Testis (tissue), 3 donors: ENCODE measurements around the gene FARP1. TPM values are rescaled to one million over a fixed set of nuclear protein-coding genes. Genes with fewer than 3 reads are reported as not detected.

Source experiments
- DNase-seq: peaks from one replicate; pipeline ENCODE4 v3.0.0-alpha.2; 2019
- H3K27ac ChIP-seq, 2 donors: fragments of 200-600 bp; sonication (generic); one replicate each; pipeline ENCODE4 v1.5.1; 2019
- H3K27me3 ChIP-seq: fragments of 200-600 bp; sonication (generic); one replicate; pipeline ENCODE4 v1.5.1; 2019
- H3K36me3 ChIP-seq: fragments of 200-600 bp; sonication (generic); one replicate; pipeline ENCODE4 v1.5.1; 2017; ENCODE audit warnings: low read depth; ENCODE audit errors: missing control alignments
- H3K4me1 ChIP-seq: fragments of 200-600 bp; sonication (generic); one replicate; pipeline ENCODE4 v1.5.1; 2019
- H3K4me3 ChIP-seq, 2 donors: fragments of 200-600 bp; sonication (generic); one replicate each; pipeline ENCODE4 v1.5.1; 2017 to 2019
- H3K9me3 ChIP-seq: fragments of 200-600 bp; sonication (generic); one replicate; pipeline ENCODE4 v1.5.1; 2017
- POLR2A ChIP-seq: fragments of 450-650 bp; IDR thresholded peaks from one replicate; pipeline ENCODE4 v1.6.1; 2017; ENCODE audit warnings: antibody characterized with exemption, mild to moderate bottlenecking, moderate library complexity
- WGBS, 2 donors: methylation state at CpG; one replicate each; pipeline ENCODE4 v1.1.5; 2018; 5-methylcytosine and 5-hydroxymethylcytosine counted together
- intact Hi-C: fragments of 100-400 bp; cut with DNase I; formaldehyde crosslinking; loops from one replicate; pipeline ENCODE4 v1.15.1; 2023; ENCODE audit warnings: low total_unique reads
- polyA plus RNA-seq: library from polyadenylated mRNA; stranded (reverse); fragments of 350-450 nt; fragmentation: Illumina TruSeq; extraction: RNeasy Lipid Tissue Mini Kit (QIAGEN cat#74804); gene quantifications from one replicate; pipeline ENCODE4 v1.2.3, GENCODE V29; 2014; ENCODE audit warnings: low read depth, low replicate concordance; ENCODE audit not compliant: insufficient read depth
- total RNA-seq, 2 donors: library from RNA; depleted of rRNA; stranded (reverse); fragments of >200 nt; gene quantifications; one replicate each; pipeline ENCODE4 v1.2.3, GENCODE V29; 2016
- TF ChIP-seq, protein P1 (sequence below), 3 experiments: fragments of 450-650 bp in 2 of 3; fragments of 200-600 bp in 1 of 3; sonication (generic) in 1 of 3; IDR thresholded peaks; one replicate each; pipeline ENCODE4 v1.5.1; 2016 to 2019; ENCODE audit warnings: antibody characterized with exemption in 3 of 3, mild to moderate bottlenecking in 2 of 3, moderate library complexity in 1 of 3

Gene FARP1
- total and polyA plus RNA-seq, 3 donors from 2014 or later = 54.0 to 130 (median 69.1) TPM

DNA sequence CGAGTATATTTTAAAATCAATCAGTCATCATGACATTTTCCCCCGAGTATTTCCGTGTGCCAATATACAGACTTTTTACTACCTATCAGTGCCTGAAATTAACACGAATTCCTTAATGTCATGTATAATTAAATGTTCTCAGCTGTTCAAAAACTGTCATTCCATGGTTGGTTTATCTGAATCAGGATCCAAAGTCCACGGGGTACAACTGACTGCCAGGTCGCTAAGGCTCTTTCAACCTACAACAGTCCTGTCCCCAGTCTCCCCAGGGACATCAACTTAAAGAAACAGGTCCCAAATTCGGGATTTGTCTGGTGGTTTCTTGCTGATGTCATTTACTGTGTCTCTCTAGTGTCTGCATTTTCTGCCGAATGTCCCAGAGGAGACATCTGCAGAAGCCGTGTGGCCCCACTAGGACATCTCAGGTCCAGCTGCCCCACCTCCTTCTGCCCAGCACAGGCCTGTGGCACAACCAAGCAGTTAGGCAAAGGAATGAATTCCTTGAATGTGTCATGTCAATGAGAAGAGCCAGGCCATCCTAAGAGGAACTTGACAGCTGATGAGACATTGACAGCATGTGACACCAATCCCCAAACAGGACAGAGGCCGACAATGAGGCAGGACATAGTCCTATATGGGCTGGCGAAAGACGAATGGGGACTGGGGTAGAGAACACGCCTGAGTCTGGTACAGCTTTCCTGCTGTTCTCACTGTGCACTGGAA lies 324.5 kb downstream of the FARP1 start:
- WGBS, 2 donors = 87% methylated on average over 12 to 13 of the region's 13 CpGs
- H3K4me3 ChIP-seq = no peak overlapping the region
- H3K4me1 ChIP-seq = peaks cover 9% of the 10 kb centered on the region
- TF ChIP-seq, protein P1, sequence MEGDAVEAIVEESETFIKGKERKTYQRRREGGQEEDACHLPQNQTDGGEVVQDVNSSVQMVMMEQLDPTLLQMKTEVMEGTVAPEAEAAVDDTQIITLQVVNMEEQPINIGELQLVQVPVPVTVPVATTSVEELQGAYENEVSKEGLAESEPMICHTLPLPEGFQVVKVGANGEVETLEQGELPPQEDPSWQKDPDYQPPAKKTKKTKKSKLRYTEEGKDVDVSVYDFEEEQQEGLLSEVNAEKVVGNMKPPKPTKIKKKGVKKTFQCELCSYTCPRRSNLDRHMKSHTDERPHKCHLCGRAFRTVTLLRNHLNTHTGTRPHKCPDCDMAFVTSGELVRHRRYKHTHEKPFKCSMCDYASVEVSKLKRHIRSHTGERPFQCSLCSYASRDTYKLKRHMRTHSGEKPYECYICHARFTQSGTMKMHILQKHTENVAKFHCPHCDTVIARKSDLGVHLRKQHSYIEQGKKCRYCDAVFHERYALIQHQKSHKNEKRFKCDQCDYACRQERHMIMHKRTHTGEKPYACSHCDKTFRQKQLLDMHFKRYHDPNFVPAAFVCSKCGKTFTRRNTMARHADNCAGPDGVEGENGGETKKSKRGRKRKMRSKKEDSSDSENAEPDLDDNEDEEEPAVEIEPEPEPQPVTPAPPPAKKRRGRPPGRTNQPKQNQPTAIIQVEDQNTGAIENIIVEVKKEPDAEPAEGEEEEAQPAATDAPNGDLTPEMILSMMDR (IDR thresholded peaks at IDR 0.05) = no peak
- TF ChIP-seq POLR2A = no peak
- H3K9me3 ChIP-seq = no peaks in the 10 kb centered on the region
- DNase-seq = no peak
- H3K36me3 ChIP-seq = no peaks in the 10 kb centered on the region
- no peak overlapping the region for H3K27ac ChIP-seq
- no peaks in the 10 kb centered on the region for H3K27me3 ChIP-seq
- intact Hi-C loops = no loop called here

DNA sequence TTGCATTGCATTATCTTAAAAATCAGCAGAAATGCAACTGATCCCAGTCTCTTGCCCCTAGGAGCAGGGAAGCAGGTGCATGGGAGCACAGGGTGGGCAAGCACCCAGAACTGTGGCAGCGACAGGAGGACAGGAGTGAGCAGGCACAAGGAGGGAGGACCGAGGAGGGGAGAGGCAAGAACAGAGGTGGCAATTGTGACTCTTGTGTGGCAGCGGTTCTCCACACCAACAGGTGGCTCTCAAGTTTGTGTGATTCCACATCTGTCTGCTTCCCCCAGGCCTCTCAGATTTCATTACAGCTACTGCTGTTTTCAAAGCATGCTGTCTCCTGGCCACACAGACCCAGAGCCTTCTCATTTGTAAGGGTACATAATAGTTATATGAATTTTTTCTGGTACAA lies 325.5 kb downstream of the FARP1 start:
- Histone ChIP-seq H3K36me3 (no peaks in the 10 kb centered on the region), H3K27me3 (no peaks in the 10 kb centered on the region), H3K4me1 (peaks cover 4% of the 10 kb centered on the region), H3K9me3 (no peaks in the 10 kb centered on the region), H3K27ac (no peak overlapping the region), H3K4me3 (no peak overlapping the region)
- 71 to 92% methylated on average over 3 of the region's 3 CpGs for WGBS, 2 donors
- intact Hi-C loops = no loop called here
- no peak for DNase-seq
- no peak for TF ChIP-seq POLR2A
- TF ChIP-seq, protein P1 (IDR thresholded peaks at IDR 0.05) = no peak

DNA sequence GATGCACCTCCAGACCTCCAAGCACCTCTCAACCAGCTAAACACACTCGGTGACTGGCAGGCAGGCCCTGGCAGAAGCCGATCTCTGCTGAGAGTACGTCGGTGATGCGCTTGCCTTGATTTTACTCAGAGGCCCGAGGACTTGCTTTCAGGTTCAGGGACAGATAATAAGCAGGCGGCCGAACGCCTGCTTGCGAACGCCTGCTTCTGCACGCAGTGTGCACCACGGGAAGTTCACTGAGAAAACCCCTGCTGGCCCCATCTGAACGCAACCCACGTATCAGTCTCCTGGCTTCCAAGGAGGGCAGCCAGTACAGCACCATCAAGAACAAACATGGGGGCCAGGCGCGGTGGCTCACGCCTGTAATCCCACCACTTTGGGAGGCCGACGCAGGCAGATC lies 326.0 kb downstream of the FARP1 start:
- no peaks in the 10 kb centered on the region for H3K27me3 ChIP-seq
- H3K36me3 ChIP-seq = no peaks in the 10 kb centered on the region
- no peak for TF ChIP-seq POLR2A
- TF ChIP-seq, protein P1 (IDR thresholded peaks at IDR 0.05) = no peak
- no peak for DNase-seq
- H3K27ac ChIP-seq = no peak overlapping the region
- no peak overlapping the region for H3K4me3 ChIP-seq
- intact Hi-C loops = no loop called here
- 90 to 91% methylated on average over 20 of the region's 20 CpGs for WGBS, 2 donors
- peaks cover 3% of the 10 kb centered on the region for H3K4me1 ChIP-seq
- no peaks in the 10 kb centered on the region for H3K9me3 ChIP-seq

DNA sequence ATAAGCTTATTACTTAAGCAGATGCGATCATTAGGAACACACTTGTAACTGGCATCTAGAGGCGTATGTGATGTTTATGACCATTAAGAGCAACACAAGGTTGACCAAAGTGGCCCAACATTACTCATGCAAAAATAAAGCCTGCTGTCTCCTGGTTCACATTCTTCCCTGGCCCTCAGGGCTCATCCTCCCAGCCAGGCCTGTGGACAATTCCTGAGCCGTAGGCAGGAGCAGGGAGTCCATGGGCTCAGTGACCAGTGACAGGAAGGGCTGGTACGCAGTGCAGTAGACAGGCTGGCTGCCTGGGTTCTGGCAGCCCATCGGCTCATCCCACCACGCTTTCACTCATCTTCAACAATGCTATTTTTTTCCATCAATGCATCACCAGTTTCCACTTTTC lies 328.0 kb downstream of the FARP1 start:
- WGBS, 2 donors = 89 to 90% methylated on average over 6 of the region's 6 CpGs

More for the DNA sequence above, 328.0 kb downstream of the FARP1 start:
- Histone ChIP-seq H3K27ac (no peak overlapping the region), H3K27me3 (no peaks in the 10 kb centered on the region), H3K4me3 (no peak overlapping the region), H3K36me3 (no peaks in the 10 kb centered on the region), H3K9me3 (no peaks in the 10 kb centered on the region), H3K4me1 (peaks cover 7% of the 10 kb centered on the region)
- intact Hi-C loops = loop anchor here (10.0 kb wide), 1 partner anchor 104 kb away; the partner anchor contains the start of gene STK24
- TF ChIP-seq, protein P1 (IDR thresholded peaks at IDR 0.05) = no peak
- TF ChIP-seq POLR2A = no peak
- no peak for DNase-seq
